Testis (tissue), 2 donors: ENCODE data around the gene ACER1.
A peak's percentile ranks its signal among the peaks of the same experiment; 100 is the strongest.

Experiments
- POLR2A ChIP-seq: fragments of 450-650 bp; IDR thresholded peaks from one replicate; pipeline ENCODE4 v1.6.1; 2017; ENCODE audit warnings: antibody characterized with exemption, mild to moderate bottlenecking, moderate library complexity
- TF ChIP-seq, protein P1 (sequence below), 3 experiments: fragments of 450-650 bp in 2 of 3; fragments of 200-600 bp in 1 of 3; sonication (generic) in 1 of 3; IDR thresholded peaks; one replicate each; pipeline ENCODE4 v1.5.1; 2016 to 2019; ENCODE audit warnings: antibody characterized with exemption in 3 of 3, mild to moderate bottlenecking in 2 of 3, moderate library complexity in 1 of 3

DNA sequence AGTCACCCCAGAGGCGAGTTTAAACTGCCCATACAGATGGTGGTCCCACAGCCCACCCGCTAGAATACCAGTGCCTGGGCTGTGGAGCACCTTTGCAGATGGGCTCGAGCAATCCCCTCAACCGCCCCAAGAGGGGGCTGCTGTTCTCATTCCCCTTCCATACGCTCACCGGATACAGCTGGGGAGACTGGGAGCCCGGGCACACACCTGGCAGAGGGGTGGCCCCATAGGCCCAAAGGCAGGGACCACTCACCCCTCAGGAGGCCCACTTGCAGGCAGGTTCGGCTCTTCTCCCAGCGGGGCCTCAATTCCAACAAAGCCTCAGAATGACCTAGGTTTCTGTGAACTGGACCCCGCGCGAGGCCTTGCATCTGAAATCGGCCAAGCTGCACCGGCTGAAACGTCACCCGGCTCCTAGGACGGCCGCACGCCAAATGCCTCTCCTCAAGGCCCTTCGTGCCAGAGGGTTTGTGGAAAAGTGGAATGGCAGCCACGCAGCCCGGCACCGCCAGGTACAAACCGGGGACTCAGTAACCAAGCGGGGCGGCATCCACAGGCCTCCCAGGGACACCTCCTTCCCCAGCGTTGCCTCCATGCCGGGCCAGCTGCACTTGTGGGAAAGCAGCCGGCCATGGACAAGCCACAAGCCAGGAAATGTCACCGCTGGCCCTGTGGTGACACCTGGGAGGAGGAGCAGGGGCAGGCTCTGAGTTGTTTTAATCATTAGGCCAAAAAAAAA is 72.3 kb downstream of the ACER1 start:
- TF ChIP-seq, protein P1, sequence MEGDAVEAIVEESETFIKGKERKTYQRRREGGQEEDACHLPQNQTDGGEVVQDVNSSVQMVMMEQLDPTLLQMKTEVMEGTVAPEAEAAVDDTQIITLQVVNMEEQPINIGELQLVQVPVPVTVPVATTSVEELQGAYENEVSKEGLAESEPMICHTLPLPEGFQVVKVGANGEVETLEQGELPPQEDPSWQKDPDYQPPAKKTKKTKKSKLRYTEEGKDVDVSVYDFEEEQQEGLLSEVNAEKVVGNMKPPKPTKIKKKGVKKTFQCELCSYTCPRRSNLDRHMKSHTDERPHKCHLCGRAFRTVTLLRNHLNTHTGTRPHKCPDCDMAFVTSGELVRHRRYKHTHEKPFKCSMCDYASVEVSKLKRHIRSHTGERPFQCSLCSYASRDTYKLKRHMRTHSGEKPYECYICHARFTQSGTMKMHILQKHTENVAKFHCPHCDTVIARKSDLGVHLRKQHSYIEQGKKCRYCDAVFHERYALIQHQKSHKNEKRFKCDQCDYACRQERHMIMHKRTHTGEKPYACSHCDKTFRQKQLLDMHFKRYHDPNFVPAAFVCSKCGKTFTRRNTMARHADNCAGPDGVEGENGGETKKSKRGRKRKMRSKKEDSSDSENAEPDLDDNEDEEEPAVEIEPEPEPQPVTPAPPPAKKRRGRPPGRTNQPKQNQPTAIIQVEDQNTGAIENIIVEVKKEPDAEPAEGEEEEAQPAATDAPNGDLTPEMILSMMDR (IDR thresholded peaks at IDR 0.05) = peak in 2 of 3 experiments; percentile 9 to 34
- TF ChIP-seq POLR2A = no peak
